GM10266 (cell line): ENCODE measurements around the gene HACD2.

Source experiments
- DNase-seq: peaks from one replicate; pipeline ENCODE4 v3.0.0; 2012; ENCODE audit errors: extremely low spot score
- CTCF ChIP-seq: IDR thresholded peaks from 2 replicates; pipeline ENCODE4 v1.5.1; 2012; ENCODE audit warnings: mild to moderate bottlenecking, low read depth; ENCODE audit not compliant: control insufficient read depth, insufficient read depth; ENCODE audit errors: missing control alignments

The HACD2 gene

GRCh38 chr3:123584988-123585937 lies at the start of gene HACD2:
HACD2 (minus strand) TSS chr3:123585053; CDS start chr3:123585027, 26 bp downstream.
- peak; percentile 94 for DNase-seq
- no peak for TF ChIP-seq CTCF

GRCh38 chr3:123634149-123635051 lies 49.5 kb upstream of the HACD2 start:
- DNase-seq, result no peak
- TF ChIP-seq CTCF, result no peak

- TF ChIP-seq CTCF, result no peak
- DNase-seq, result no peak
These were observed 48.7 kb upstream of the HACD2 start for GRCh38 chr3:123633530-123633929.

GRCh38 chr3:123632161-123632655 lies 47.4 kb upstream of the HACD2 start:
- DNase-seq, result no peak
- TF ChIP-seq CTCF, result no peak

GRCh38 chr3:123629747-123630047 lies 44.8 kb upstream of the HACD2 start:
- TF ChIP-seq CTCF, result no peak
- no peak for DNase-seq

- TF ChIP-seq CTCF, result no peak
- no peak for DNase-seq
These were observed 44.3 kb upstream of the HACD2 start for GRCh38 chr3:123628996-123629746.
